AG08396 (cell line): ENCODE data around the gene CDK6.

Experiments used
- DNase-seq: peaks from one replicate; pipeline ENCODE4 v3.0.0; 2012; ENCODE audit warnings: low spot score, mixed read lengths

Gene CDK6

DNA sequence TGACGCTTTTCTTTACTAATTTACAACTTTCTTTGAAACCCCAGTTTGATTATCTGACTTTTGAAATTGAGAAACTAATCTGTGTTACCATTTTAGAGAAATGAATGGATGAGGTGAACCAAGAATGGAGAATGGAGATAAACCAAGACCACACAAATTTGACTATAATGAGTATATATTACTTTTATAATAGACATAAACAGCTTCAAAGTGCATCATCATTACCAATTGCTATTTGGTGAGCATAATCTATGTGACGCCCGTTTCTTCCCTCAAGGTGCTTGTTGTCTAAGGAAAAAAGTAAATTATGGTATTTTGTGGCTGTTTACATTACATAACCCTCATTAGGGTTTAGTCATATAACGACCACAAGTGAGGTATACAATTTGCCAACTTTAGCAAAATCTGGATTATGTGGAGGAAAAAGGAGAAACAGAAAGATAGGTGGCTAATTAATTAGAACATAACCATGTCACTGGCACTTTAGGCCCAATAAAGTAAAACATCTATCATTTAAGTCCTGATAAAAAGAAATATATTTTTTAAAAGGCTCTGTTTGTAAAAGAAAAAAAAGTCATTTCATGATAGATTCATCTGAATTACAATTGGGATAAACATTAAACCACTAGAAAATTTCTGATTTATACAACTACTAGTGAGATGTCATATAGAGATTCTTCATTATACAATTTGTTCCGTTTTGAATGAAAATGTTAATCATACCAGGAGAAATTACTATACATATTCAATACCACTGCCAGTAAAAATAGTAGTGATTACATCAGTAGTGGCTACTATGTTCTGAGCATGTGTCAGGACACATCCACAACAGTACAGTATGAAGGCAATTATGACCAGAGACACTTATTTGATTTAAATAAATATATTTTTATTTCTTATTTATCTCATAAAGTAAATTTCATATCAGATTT lies 128.0 kb downstream of the CDK6 start:
- no peak for DNase-seq

- no peak for DNase-seq
Observed at GRCh38 chr7:92707435-92707834, 128.9 kb downstream of the CDK6 start.

GRCh38 chr7:92706563-92706962 lies 129.8 kb downstream of the CDK6 start:
- no peak for DNase-seq

DNA sequence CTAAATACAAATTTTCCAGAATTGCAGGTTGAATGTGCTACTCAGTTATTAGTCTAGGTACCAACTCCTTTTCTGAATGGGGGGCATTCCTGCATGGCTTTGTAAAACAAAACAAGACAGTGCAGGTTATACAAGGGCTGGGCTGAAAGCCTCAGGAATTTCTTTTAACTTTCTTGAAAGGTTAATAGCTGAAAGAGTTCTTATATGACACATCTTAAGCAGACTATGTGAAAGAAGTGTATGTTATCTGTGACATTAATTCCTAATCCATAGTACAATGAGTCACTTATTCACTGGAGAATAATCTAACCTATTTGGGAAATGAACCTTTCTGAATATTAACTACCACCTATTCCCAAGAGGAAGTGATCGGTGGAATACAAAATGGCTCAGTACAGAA lies 130.5 kb downstream of the CDK6 start:
- no peak for DNase-seq

GRCh38 chr7:92704858-92705257 lies 131.5 kb downstream of the CDK6 start:
- no peak for DNase-seq

DNA sequence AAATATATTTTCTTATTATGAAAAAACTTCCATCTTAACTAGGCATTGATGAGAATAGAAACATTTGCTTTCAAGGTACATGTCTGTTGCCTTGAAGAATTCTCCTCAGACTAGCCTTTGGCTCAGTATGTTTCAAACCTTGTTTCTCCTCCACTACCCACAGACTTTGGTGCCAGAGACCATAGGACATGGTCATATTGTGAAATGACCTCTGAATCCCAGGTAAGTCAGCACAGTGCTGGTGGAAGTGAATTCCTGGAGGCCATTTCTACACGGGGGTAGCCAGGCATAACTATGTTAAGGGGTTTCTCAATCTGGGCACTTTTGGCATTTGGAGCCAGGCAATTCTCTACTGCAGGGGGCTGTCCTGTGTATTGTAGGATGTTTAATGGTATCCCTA lies 133.8 kb downstream of the CDK6 start:
- no peak for DNase-seq

- DNase-seq: no peak
Observed at GRCh38 chr7:92699966-92700514, 136.3 kb downstream of the CDK6 start.

DNA sequence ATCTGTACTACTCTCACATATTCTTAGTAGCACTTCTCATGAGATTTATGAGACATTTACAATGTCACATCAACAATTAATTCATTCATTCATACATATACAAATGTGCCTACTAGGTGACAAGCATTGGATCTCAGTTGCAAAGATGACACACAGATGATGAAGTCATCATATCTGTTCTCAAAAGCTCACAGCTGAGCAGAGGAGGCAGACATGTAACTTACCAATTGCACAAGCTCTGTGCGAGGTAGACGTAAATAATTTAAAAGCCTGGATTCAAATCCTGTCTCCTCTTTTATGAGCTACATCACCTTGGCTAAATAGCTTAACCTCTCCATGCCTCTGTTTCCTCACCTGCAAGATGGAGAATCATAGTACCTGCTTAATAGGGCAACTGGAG lies 136.8 kb downstream of the CDK6 start:
- DNase-seq: no peak

GRCh38 chr7:92698237-92698841 lies 138.0 kb downstream of the CDK6 start:
- DNase-seq: peak; percentile 61

- DNase-seq: no peak
Observed at GRCh38 chr7:92697414-92697813, 139.0 kb downstream of the CDK6 start.

- DNase-seq: no peak
Observed at GRCh38 chr7:92697012-92697411, 139.4 kb downstream of the CDK6 start.

DNA sequence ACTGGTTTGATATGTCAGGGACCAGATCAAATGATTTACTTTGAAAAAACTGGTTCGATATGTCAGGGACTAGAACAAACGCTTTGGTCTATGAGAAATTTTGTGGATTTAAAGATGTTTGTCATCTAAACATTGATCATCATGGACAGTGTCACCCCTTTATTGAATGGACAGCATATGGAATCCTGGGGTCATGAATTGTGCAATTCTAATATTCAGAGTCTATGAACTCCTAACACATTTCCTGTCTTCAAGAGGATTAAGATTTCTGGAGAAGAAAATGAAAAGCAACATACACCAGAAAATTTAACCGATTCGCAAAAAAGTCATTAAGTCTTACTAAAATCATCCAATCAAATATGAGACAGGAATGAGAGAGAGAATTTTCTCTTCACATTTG lies 139.8 kb downstream of the CDK6 start:
- DNase-seq: no peak

DNA sequence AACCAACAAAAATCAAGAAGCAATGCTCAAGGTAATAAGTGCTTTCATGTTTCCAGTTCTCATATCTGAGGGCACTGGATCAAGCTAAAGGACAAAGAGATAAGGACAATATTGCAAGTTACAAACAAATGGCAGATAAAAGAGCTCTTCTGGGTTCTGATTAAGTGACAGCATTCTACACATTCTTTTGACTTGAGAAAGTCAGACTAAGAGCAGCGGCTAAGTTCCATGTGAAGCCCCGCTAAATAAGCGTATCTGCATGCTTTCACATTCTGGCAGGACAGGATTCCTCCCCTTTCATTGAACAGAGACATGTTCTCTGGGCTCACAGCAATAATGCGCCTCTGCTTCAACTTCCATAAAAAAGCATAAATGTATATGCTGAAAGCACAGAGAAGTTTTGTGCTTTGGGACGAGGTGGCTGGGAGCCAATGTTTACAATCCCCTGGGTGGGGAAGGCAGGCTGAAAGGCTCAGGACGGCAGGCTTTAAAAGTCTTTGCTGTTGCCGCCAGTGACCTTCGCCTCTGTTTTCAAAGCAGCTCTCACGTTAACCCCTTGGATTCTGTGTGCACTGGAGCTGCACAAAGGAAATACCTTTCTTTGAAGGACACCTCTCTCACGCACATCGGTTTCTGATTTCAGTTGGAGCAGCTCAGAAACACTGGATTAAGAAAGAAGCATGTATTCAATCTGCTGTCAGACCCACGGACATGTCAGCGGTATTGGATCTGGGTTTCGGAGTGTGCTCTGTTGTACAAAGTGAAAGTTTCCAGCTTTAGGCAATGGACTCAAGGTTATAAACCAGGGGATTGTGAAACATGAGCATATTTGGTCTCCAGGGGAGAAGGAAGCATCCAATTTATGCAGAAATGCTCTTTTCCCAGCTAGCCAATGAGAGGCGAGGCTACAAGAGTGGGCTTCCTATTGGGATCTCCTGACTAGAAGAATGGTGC lies 140.8 kb downstream of the CDK6 start:
- DNase-seq: peak; percentile 39

- DNase-seq: no peak
Observed at GRCh38 chr7:92694211-92694610, 142.2 kb downstream of the CDK6 start.

GRCh38 chr7:92693519-92693918 lies 142.9 kb downstream of the CDK6 start:
- no peak for DNase-seq

DNA sequence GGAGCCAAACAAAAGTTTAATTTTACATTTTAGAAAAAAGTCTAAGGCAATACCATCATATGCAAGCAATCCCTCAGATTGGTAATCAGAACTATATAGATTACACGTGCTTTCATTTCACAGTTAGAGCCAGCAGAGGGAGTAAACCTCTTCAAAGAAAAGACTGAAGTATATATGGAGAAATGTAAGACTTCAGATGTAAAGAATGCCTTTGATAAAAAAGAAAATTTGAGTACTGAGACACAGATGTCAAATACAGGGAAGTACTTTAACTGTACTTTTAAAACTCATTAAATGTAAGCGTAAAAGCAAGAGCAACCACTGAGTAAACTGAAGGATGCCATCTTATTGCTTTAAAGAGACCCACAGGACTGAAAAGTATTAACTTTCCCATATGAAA lies 144.8 kb downstream of the CDK6 start:
- DNase-seq: no peak

DNA sequence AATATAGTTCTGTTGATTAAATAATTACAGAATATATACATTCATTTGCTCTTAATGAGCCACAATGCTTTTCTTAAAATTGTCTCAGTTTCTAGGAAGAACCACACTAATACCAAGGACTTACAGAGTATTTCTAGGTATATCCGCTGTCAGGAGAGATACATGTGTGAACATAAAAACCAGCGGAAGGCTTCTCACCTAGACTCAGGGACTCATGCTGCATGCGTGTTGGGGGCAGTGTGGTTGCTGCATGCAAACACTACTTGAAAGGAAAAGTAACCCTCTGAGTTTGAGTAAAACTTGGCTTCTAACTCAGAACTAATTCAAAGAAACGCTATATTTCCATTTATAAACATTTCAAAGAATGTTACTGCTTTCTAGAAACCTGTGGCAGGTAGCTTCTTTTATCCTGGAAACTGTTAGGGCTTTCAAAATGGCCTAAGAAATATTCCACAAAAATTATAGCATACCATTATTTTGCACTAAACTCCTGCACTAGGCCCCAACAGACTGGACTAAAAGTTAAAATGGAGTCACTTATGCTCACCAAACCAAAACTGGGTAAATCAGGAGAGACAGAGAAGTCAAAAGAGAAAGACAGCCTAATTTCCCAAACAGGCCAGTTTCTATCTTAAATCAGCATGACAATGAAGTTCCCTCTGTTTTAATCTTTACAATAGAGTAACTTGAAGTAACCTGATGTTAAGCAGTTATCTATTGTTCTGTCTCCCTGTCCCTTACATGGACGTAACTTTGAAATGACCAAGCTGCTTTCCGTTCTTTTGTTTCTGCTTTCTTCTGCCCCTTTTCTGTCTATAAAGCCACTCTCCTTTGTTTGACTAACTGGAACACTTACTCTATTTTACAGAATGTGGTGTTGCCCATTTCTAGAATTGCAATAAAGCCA lies 151.0 kb downstream of the CDK6 start:
- DNase-seq: no peak

DNA sequence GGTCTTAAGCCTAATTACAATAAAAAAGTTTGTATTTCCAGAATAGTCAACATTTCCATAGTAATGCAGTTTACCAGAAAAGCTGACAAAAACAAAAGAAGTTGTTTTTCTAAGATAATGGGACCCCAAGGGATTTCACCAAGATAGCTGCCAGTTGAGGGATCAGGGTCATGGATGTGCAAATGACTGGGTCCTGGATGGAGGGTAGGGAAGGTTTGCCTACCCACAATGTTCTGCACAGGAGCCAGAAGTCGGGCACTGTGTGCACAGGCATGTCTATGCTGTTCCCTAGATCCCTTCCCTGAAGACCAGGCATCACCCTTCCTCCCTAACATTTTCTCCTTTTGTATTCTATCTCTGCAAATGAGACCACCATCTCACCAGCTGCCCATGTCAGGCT lies 152.1 kb downstream of the CDK6 start:
- DNase-seq: no peak

DNA sequence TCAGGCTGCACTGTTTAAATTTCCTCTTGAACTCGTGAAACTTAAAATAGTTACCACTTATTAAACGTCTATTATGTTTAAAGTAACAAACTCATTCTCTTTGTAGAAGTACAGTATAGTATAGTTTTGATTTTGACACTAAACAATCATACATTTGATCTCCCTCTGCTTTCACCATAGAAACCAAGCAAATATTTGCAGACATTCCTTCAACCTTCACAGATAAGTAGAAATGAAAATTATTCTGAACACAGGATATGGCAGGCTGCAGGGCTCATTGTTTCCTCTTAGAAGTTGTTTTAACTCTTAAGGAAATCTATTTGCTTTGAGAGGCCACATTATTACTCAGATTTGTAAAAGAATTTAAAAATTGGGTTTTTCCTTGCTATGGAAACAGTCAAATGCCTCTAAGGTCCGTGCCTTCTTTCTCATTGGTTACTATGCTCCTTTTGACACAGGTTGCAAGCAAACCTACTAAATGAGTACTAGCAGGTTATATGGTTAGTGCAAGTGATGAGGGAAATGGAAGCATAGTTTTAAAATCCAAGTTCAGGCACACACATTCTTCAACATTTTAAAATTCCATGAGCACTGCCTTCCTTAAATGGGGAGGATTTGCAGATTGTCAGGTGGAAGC lies 153.4 kb downstream of the CDK6 start:
- DNase-seq: no peak

DNA sequence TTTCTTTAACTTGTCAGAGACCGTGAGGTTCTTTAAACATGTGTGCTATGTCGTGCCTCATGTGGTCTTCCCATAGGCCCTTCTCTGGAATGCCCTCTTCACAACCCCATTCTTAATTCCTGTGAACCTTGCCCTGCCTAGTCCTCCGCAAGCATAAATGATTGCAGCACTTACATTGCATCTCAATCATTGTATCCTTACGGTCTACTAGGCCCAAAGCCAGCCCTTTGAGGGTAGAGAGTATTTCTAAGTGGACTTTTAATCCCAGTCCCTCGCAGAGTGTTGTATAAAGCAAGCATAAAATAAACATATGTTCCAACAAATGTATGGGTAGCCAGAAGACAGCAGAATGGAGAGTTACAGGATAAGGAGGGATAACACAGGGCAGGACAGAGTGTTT lies 154.0 kb downstream of the CDK6 start:
- DNase-seq: no peak

DNA sequence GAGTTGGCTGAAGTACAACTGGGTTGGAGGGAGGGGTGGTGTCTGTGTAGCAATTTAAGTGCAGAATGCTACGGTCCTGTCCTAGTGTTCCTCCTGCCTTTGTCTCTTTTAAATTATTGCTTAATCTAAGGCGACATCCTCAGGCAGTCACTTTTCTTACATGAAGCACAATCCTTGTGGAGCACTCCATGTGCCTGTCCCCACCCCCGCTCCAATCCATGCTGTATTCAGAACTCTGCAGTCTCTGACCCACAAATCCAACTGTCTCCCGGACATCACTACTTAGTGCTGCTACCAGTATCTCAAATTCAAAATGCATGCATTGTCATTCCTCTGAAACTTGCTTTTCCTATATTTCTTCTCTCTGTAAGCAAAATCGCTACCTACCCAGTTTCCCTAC lies 154.7 kb downstream of the CDK6 start:
- no peak for DNase-seq
